HepG2 (cell line): ENCODE data around the gene ASPHD1. TPM values are rescaled to one million over a fixed set of nuclear protein-coding genes. Genes with fewer than 3 reads are reported as not detected.
A peak's percentile ranks its signal among the peaks of the same experiment; 100 is the strongest.

Experiments used
- ARNT2 ChIP-seq: sonication (generic); formaldehyde crosslinking; IDR thresholded peaks from 2 replicates; pipeline ENCODE4 v1.8.0; 2022; ENCODE audit warnings: mild to moderate bottlenecking, low read depth, missing genetic modification reagents, moderate library complexity
- GFI1 ChIP-seq: sonication (generic); formaldehyde crosslinking; IDR thresholded peaks from 2 replicates; pipeline ENCODE4 v1.5.0; 2020; ENCODE audit warnings: missing genetic modification reagents, mild to moderate bottlenecking, borderline replicate concordance
- GLI4 ChIP-seq: sonication (generic); formaldehyde crosslinking; IDR thresholded peaks from 2 replicates; pipeline ENCODE4 v1.5.1; 2020; ENCODE audit warnings: missing genetic modification reagents, mild to moderate bottlenecking, moderate library complexity, borderline replicate concordance
- HOXA9 ChIP-seq: sonication (generic); formaldehyde crosslinking; IDR thresholded peaks from 2 replicates; pipeline ENCODE4 v1.8.1; 2022; ENCODE audit warnings: missing genetic modification reagents, mild to moderate bottlenecking, moderate library complexity, borderline replicate concordance
- MAX ChIP-seq: IDR thresholded peaks from 2 replicates; pipeline ENCODE4 v1.6.1; 2012; ENCODE audit warnings: inconsistent platforms
- MEIS2 ChIP-seq: sonication (generic); formaldehyde crosslinking; IDR thresholded peaks from 2 replicates; pipeline ENCODE4 v1.9.0; 2021; ENCODE audit warnings: mild to moderate bottlenecking, missing genetic modification reagents
- RFXAP ChIP-seq: sonication (generic); formaldehyde crosslinking; IDR thresholded peaks from 2 replicates; pipeline ENCODE4 v1.4.0; 2020; ENCODE audit warnings: missing genetic modification reagents, borderline replicate concordance
- ZFP36 ChIP-seq: fragments of 150-350 bp; IDR thresholded peaks from 2 replicates; pipeline ENCODE4 v1.6.1; 2018; ENCODE audit warnings: borderline replicate concordance, low read length, low read depth; ENCODE audit not compliant: partially characterized antibody
- ZNF274 ChIP-seq: sonication (generic); formaldehyde crosslinking; IDR thresholded peaks from 2 replicates; pipeline ENCODE4 v1.5.1; 2020; ENCODE audit warnings: mild to moderate bottlenecking, missing genetic modification reagents
- ZNF296 ChIP-seq: sonication (generic); formaldehyde crosslinking; conservative IDR thresholded peaks from 2 replicates; pipeline ENCODE4 v1.5.0; 2020; ENCODE audit warnings: mild to moderate bottlenecking, missing genetic modification reagents
- ZNF318 ChIP-seq: sonication (generic); formaldehyde crosslinking; IDR thresholded peaks from 2 replicates; pipeline ENCODE4 v1.4.0; 2020; ENCODE audit warnings: mild to moderate bottlenecking, missing genetic modification reagents
- ZNF564 ChIP-seq: sonication (generic); formaldehyde crosslinking; IDR thresholded peaks from 2 replicates; pipeline ENCODE4 v1.8.1; 2023; ENCODE audit warnings: mild to moderate bottlenecking, missing genetic modification reagents
- ZSCAN20 ChIP-seq: sonication (generic); formaldehyde crosslinking; IDR thresholded peaks from 2 replicates; pipeline ENCODE4 v1.4.0; 2020; ENCODE audit warnings: missing genetic modification reagents, mild to moderate bottlenecking, borderline replicate concordance
- ZSCAN29 ChIP-seq: sonication (generic); formaldehyde crosslinking; conservative IDR thresholded peaks from 2 replicates; pipeline ENCODE4 v1.4.0; 2020; ENCODE audit warnings: mild to moderate bottlenecking, missing genetic modification reagents
- polyA plus RNA-seq, 8 experiments: library from polyadenylated mRNA; depleted of rRNA in 3 of 8; stranded (reverse) in 7 of 8; unstranded in 1 of 8; fragments of >200 nt; fragmentation: Illumina TruSeq in 4 of 8; extraction: Trizol in 4 of 8; gene quantifications; 2 replicates each; pipeline versions ENCODE4 v1.2.1 to v1.2.3, GENCODE V29; 2011 to 2016; ENCODE audit warnings: low read depth in 4 of 8, missing spikeins in 1 of 8, mixed read lengths in 1 of 8; ENCODE audit not compliant: insufficient read depth in 1 of 8
- total RNA-seq, 5 experiments: library from RNA; depleted of rRNA; stranded (reverse); fragments of >200 nt; fragmentation: Illumina TruSeq; extraction: Trizol; gene quantifications; 2 replicates each; pipeline ENCODE4 v1.2.3, GENCODE V29; 2016; ENCODE audit warnings: low read depth in 1 of 5
- TF ChIP-seq, protein P1 (sequence below): sonication (generic); formaldehyde crosslinking; IDR thresholded peaks from 2 replicates; pipeline ENCODE4 v1.8.0; 2022; ENCODE audit warnings: mild to moderate bottlenecking, missing genetic modification reagents; ENCODE audit not compliant: insufficient replicate concordance
- TF ChIP-seq, protein P2 (sequence below): sonication (generic); formaldehyde crosslinking; IDR thresholded peaks from 2 replicates; pipeline ENCODE4 v1.4.0; 2020; ENCODE audit warnings: missing genetic modification reagents

ASPHD1 gene
- total and polyA plus RNA-seq, 2 of the 13 experiments (the other 11 are each of a cell fraction or from before 2014, with no cell fraction given): 13.1 to 19.7 TPM

GRCh38 chr16:29862884-29863668, 37.2 kb upstream of the ASPHD1 start, which contains the start of gene CDIPT (continued):
- TF ChIP-seq ZNF318 (CRISPR knock-in tag) (no peak), GFI1 (CRISPR knock-in tag) (0 out of 2 replicates have a peak, but pooled peaks have one; percentile 61), ZNF274 (CRISPR knock-in tag) (0 out of 2 replicates have a peak, but pooled peaks have one; percentile 17), ZSCAN29 (CRISPR knock-in tag) (no peak), ZSCAN20 (CRISPR knock-in tag) (peak; percentile 35; the same call in 1 of the 2 replicates), ZNF564 (peak; percentile 72), GLI4 (CRISPR knock-in tag) (no peak; the same call in 1 of the 2 replicates), ZFP36 (no peak), ZNF296 (no peak; the same call in 1 of the 2 replicates), MEIS2 (peak; percentile 72; the same call in 1 of the 2 replicates), ARNT2 (CRISPR knock-in tag) (peak; percentile 64; the same call in 1 of the 2 replicates), MAX (peak; percentile 81), RFXAP (no peak; the same call in 1 of the 2 replicates), HOXA9 (CRISPR knock-in tag) (peak; percentile 70; the same call in 1 of the 2 replicates)
- TF ChIP-seq, protein P1, sequence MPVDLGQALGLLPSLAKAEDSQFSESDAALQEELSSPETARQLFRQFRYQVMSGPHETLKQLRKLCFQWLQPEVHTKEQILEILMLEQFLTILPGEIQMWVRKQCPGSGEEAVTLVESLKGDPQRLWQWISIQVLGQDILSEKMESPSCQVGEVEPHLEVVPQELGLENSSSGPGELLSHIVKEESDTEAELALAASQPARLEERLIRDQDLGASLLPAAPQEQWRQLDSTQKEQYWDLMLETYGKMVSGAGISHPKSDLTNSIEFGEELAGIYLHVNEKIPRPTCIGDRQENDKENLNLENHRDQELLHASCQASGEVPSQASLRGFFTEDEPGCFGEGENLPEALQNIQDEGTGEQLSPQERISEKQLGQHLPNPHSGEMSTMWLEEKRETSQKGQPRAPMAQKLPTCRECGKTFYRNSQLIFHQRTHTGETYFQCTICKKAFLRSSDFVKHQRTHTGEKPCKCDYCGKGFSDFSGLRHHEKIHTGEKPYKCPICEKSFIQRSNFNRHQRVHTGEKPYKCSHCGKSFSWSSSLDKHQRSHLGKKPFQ (CRISPR knock-in tag): peak; percentile 82
- TF ChIP-seq, protein P2, sequence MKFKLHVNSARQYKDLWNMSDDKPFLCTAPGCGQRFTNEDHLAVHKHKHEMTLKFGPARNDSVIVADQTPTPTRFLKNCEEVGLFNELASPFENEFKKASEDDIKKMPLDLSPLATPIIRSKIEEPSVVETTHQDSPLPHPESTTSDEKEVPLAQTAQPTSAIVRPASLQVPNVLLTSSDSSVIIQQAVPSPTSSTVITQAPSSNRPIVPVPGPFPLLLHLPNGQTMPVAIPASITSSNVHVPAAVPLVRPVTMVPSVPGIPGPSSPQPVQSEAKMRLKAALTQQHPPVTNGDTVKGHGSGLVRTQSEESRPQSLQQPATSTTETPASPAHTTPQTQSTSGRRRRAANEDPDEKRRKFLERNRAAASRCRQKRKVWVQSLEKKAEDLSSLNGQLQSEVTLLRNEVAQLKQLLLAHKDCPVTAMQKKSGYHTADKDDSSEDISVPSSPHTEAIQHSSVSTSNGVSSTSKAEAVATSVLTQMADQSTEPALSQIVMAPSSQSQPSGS (CRISPR knock-in tag): peak; percentile 99
